ENCODE data around the gene RBM15. TPM values are rescaled to one million over a fixed set of nuclear protein-coding genes. Genes with fewer than 3 reads are reported as not detected.

RBM15 gene
- total and polyA plus RNA-seq, 5 experiments from 2014 or later, result 6.6 to 44.0 (median 11.0) TPM

DNA sequence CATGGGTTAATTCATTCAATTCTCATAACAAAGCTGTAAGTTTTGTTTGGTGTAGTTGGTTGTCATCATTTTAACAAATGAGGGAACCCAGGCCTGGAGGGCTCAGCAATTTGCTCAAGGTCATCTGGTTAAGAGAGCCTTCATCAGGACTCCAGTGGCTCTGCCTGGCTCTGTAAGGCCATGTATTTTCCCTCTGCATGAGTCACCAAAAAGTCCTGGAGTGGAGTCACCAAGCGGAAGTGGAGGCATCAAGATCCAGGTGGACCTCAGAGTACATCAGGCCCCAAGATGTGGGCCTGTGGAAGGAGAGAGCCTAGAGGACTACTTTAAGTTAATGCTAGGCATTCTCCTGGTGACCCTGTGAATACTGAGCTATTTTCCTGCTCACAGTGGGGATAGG, 30.0 kb upstream of the RBM15 start:
- ATAC-seq, result no peak
- no peaks in the 10 kb centered on the region for H3K9me3 Mint-ChIP-seq
- no peak overlapping the region for H3K4me3 Mint-ChIP-seq
- no peak for DNase-seq
- H3K27me3 Mint-ChIP-seq, result peaks cover 0 to 2% (median 0%) of the 10 kb centered on the region in 5 donors
- peaks cover 0 to 4% (median 2%) of the 10 kb centered on the region in 4 donors for H3K4me1 Mint-ChIP-seq
- H3K27ac Mint-ChIP-seq, result peak overlapping the region in 1 of 10 donors; percentile 17
- no peaks in the 10 kb centered on the region for H3K36me3 Mint-ChIP-seq
- POLR2A ChIA-PET, result interaction anchor here (0.9 to 2.2 kb wide), 2 partner anchors 102 to 107 kb away, joined by 3 to 12 read pairs; no protein-coding TSS in a partner anchor

DNA sequence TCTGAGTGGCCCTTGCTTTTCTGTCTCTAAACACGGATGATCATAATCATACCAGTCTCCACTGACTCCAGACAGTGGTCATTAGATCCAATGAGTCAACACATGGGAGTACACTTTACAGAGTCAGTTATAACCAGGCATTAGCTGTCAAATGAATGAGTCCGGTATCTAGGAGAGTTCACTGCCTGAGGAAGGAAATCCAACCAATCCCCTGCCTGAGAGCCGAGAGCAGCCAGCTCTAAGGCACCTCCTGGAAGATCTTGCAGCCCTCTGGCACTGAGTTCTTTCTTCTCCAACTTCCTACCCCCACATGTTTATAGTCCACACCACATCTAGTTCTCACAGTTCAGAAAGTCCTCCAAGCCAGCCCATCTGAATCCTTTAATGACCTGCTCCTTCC, 29.4 kb upstream of the RBM15 start:
- peaks cover 0 to 2% (median 0%) of the 10 kb centered on the region in 3 donors for H3K36me3 Mint-ChIP-seq
- DNase-seq (no peak), ATAC-seq (no peak)
- peak overlapping the region in 2 of 10 donors; percentile 35 to 38 for H3K27ac Mint-ChIP-seq
- no peak overlapping the region for H3K4me3 Mint-ChIP-seq
- H3K4me1 Mint-ChIP-seq, result peaks cover 0 to 4% (median 2%) of the 10 kb centered on the region in 4 donors
- no peaks in the 10 kb centered on the region for H3K9me3 Mint-ChIP-seq
- peaks cover 0 to 2% (median 0%) of the 10 kb centered on the region in 5 donors for H3K27me3 Mint-ChIP-seq
- POLR2A ChIA-PET, result interaction anchor here (0.9 to 2.2 kb wide), 3 partner anchors 101 to 108 kb away, joined by 3 to 12 read pairs (median 4); no protein-coding TSS in a partner anchor

DNA sequence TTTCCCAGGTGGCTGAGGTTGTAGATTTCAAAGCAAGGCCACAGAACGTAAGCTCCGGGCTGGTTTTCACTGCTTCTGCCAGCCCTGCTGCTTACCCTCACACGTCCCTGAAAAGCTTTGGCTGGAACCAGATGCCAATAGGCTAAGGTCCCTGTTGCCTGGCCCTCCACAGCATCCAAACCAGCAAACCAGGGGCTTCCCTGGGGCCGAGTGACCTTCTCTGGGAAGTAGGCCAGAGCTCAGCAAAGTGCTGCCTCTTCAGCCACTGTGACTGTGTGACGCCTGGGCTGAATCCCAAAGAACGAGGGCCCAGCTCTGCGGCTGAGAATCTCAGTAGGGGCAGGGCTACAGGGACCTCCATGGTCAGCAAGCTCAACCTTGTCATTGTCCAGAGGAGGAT, 28.9 kb upstream of the RBM15 start:
- no peak for ATAC-seq
- H3K27me3 Mint-ChIP-seq, result peaks cover 0 to 2% (median 0%) of the 10 kb centered on the region in 5 donors
- peaks cover 0 to 2% (median 0%) of the 10 kb centered on the region in 3 donors for H3K36me3 Mint-ChIP-seq

DNA sequence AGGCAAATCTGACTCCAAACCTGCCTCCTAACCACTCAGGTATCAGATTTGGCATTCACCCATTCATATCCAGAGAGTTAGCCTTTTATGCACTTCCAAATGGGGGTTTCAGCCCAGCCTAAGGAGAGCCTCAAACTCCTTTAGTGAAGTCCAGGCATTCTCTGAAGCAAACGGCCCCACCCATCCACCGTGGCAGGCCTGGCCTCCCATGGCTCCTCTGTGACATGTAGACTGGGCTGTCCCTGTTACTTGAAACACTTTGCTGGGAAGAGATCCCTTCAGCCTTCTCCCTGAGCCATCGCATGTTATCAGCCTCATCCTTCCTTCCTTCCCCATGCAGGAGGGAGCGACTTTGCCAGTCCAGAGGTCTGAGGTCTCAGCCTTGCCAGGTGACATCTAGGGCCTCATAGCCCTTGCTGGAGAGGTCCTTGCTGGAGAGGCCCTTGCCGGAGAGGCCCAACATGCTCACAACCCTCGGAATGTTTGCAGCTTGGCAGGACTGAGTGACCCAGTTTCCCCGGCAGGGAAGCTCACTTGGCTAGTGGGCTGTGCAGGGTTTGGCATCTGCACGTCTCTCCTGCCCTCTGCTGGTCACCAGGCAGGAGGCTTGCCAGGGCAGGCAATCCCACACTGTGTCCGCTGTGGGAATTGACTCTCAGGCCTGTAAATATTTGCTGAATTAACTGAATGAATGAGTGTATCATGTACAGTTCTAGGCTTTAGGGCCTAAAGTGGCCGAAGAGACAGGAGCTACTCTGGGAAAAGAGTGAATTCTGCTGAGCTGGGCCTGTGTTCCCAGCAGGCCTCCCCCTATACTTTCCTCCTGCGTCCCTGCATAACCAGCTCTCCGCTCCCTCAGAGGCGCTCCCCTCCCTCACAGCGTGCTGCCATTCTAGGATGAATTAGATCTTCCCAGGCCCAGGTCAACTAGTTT, 26.7 kb upstream of the RBM15 start:
- POLR2A ChIA-PET, result interaction anchor here (1.3 to 3.5 kb wide), 5 partner anchors 26 to 115 kb away, joined by 4 to 38 read pairs (median 6); partner anchors contain the start of gene KCNC4
- peak; percentile 99 to 100 for ATAC-seq
- DNase-seq, result peak; percentile 60 to 88 (median 72)
- H3K9me3 Mint-ChIP-seq, result no peaks in the 10 kb centered on the region
- peaks cover 0 to 2% (median 0%) of the 10 kb centered on the region in 5 donors for H3K27me3 Mint-ChIP-seq
- peaks cover 0 to 4% (median 2%) of the 10 kb centered on the region in 4 donors for H3K4me1 Mint-ChIP-seq
- H3K27ac Mint-ChIP-seq, result peak overlapping the region in 3 of 10 donors; percentile 27 to 52 (median 35)
- H3K4me3 Mint-ChIP-seq, result no peak overlapping the region
- H3K36me3 Mint-ChIP-seq, result peaks cover 0 to 2% (median 0%) of the 10 kb centered on the region in 3 donors

More for the DNA sequence above, 28.9 kb upstream of the RBM15 start:
- no peak for DNase-seq
- no peaks in the 10 kb centered on the region for H3K9me3 Mint-ChIP-seq
- POLR2A ChIA-PET, result interaction anchor here (0.6 to 2.2 kb wide), 4 partner anchors 101 to 108 kb away, joined by 3 to 12 read pairs (median 4); no protein-coding TSS in a partner anchor
- H3K4me3 Mint-ChIP-seq, result no peak overlapping the region
- H3K4me1 Mint-ChIP-seq, result peaks cover 0 to 4% (median 2%) of the 10 kb centered on the region in 4 donors
- peak overlapping the region in 1 of 10 donors; percentile 38 for H3K27ac Mint-ChIP-seq

DNA sequence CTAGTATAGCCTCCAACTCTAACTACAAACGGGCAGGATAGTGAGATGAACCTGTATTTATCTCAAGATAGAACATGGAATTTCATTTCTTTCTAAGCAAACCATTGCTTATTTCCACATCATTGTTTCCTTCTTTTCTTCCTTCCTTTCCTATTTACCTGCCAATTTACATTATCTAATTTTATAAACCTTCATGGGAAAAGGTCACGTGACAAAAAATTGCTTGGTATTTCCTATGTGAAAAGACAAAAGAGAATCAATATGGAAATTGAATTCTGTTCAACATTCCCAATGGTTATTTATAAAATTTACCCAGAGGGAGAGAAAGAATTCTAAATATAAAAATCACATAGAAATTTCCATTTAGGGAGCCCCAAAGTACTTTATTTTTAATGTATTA, 22.4 kb upstream of the RBM15 start:
- ATAC-seq, result no peak
- no peak for DNase-seq
- Mint-ChIP-seq H3K36me3 (peaks cover 0 to 2% (median 2%) of the 10 kb centered on the region in 3 donors), H3K4me3 (no peak overlapping the region), H3K9me3 (no peaks in the 10 kb centered on the region), H3K4me1 (peaks cover 0 to 4% (median 2%) of the 10 kb centered on the region in 4 donors), H3K27me3 (no peaks in the 10 kb centered on the region), H3K27ac (no peak overlapping the region)
- POLR2A ChIA-PET, result no interaction called here

DNA sequence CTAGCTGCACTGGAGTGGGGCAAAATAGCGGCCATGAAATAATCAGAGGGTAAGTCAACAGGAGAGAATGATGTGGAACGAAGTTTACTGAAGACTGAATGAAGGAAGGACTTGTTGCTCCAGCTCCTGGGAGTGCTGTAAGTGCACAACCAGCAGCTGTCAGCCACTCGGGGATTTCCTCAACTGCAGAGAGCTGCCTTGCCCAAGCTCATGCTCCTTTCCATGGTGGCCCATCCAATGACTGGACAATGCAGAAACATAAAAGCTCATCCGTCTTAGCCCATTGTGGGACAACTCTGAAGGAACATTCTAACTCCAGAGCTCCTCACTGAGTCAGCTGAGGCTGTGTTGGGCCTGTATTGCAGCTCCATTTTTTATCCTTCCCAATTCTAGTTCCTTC, 21.1 kb upstream of the RBM15 start:
- no peak for DNase-seq
- no peak for ATAC-seq
- H3K36me3 Mint-ChIP-seq, result peaks cover 0 to 2% (median 2%) of the 10 kb centered on the region in 3 donors
- H3K9me3 Mint-ChIP-seq, result no peaks in the 10 kb centered on the region
- no peaks in the 10 kb centered on the region for H3K27me3 Mint-ChIP-seq
- H3K4me3 Mint-ChIP-seq, result no peak overlapping the region
- POLR2A ChIA-PET, result no interaction called here
- no peak overlapping the region for H3K27ac Mint-ChIP-seq
- H3K4me1 Mint-ChIP-seq, result peaks cover 0 to 4% (median 0%) of the 10 kb centered on the region in 4 donors

DNA sequence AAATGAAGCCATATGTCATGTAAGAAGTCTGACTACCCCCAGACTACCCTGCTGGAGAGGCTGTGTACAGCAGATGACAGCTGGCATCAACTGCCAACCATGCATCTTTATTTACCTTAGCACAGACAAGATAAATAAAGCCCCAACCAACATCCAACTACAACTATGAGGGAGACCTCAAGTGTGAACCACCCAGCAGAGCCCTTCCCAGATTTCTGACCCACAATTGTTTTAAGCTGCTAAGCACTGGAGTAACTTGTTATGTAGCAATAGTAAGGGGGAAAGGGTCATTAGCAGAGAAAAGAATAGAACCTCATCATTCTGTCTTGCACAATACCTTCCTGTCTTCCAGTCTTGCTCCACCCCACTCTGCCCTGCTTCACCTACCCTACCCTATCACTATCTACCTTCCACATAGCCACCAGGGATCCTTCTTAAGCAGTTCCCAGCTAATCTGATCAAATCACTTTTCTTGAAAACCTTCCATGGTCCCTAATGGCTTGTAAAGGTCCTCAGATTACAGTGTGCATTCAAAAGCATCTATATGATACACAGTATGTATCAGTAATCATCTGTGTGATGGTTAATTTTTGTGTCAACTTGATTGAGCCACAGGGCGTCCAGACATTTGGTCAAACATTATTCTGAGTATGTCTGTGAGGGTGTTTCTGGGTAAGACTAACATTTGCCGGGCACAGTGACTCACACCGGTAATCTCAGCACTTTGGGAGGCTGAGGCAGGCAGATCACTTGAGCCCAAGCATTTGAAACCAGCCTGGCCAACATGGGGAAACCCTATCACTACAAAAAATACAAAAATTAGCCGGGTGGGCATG, 19.6 kb upstream of the RBM15 start:
- DNase-seq (no peak), ATAC-seq (no peak)
- no peaks in the 10 kb centered on the region for H3K9me3 Mint-ChIP-seq
- H3K27me3 Mint-ChIP-seq, result no peaks in the 10 kb centered on the region
- H3K27ac Mint-ChIP-seq, result no peak overlapping the region
- H3K4me3 Mint-ChIP-seq, result no peak overlapping the region
- peaks cover 0 to 2% (median 0%) of the 10 kb centered on the region in 4 donors for H3K4me1 Mint-ChIP-seq
- POLR2A ChIA-PET, result interaction anchor here (0.9 kb wide), 1 partner anchor 16 kb away, joined by 4 read pairs; no protein-coding TSS in a partner anchor
- peaks cover 0 to 2% (median 0%) of the 10 kb centered on the region in 3 donors for H3K36me3 Mint-ChIP-seq

DNA sequence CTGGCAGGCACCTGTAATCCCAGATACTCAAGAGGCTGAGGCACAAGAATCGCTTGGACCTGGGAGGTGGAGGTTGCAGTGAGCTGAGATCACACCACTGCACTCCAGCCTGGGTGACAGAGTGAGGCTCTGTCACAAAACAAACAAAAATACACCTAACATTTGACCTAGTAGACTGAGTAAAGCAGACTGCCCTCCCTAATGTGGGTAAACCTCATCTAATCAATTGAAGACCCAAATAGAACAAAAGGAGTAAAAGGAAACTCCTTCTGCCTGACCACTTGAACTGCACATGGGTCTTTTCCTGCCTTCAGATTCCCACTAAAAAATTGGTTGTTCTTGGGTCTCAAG, 19.0 kb upstream of the RBM15 start:
- no peak for DNase-seq
- Mint-ChIP-seq H3K27ac (no peak overlapping the region), H3K4me3 (no peak overlapping the region), H3K36me3 (peaks cover 0 to 2% (median 0%) of the 10 kb centered on the region in 3 donors), H3K4me1 (peaks cover 0 to 2% (median 0%) of the 10 kb centered on the region in 4 donors), H3K27me3 (no peaks in the 10 kb centered on the region), H3K9me3 (no peaks in the 10 kb centered on the region)
- POLR2A ChIA-PET, result no interaction called here
- no peak for ATAC-seq

DNA sequence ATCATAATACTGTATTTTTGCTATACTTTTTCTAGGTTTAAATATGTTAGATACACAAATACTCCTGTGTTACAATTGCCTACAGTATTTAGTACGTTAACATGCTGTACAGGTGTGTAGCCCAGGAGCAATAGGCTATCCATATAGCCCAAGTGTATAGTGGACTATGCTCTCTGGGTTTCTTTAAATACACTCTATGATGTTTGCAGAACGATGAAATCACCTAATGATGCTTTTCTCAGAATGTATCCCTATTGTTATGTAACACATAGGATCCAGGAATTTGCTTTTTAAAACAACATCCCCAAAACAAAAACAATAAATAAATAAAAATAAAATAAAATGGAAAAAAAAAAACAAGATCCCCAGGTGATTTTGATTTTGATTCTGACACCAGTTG, 18.1 kb upstream of the RBM15 start:
- peaks cover 0 to 2% (median 0%) of the 10 kb centered on the region in 3 donors for H3K36me3 Mint-ChIP-seq
- H3K4me3 Mint-ChIP-seq, result no peak overlapping the region
- POLR2A ChIA-PET, result no interaction called here
- DNase-seq, result no peak
- H3K27ac Mint-ChIP-seq, result no peak overlapping the region
- no peaks in the 10 kb centered on the region for H3K27me3 Mint-ChIP-seq
- ATAC-seq, result no peak
- H3K4me1 Mint-ChIP-seq, result peaks cover 0 to 2% (median 0%) of the 10 kb centered on the region in 4 donors
- no peaks in the 10 kb centered on the region for H3K9me3 Mint-ChIP-seq

DNA sequence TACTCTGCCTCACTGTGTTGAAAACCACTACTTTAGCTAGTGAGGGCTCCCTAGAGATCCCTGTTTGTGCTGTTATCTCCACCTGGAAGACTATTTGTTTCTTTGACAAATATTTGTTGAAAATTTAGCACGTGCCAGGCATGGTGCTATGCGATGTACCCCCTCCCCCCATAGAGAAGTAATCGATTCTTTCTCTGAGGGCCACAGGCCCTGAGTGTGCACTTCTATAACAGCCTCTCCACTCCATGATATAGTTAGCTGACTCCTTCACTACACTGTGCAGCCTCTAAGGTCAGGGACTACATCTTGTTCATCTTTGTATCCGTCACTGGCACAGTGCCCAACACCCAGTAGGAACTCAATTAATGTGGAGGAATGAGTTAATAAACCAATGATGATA, 17.3 kb upstream of the RBM15 start:
- Mint-ChIP-seq H3K27me3 (no peaks in the 10 kb centered on the region), H3K4me1 (peaks cover 0 to 2% (median 0%) of the 10 kb centered on the region in 4 donors), H3K36me3 (peaks cover 0 to 2% (median 0%) of the 10 kb centered on the region in 3 donors), H3K4me3 (no peak overlapping the region), H3K27ac (no peak overlapping the region), H3K9me3 (no peaks in the 10 kb centered on the region)
- POLR2A ChIA-PET, result no interaction called here
- DNase-seq (no peak), ATAC-seq (no peak)

DNA sequence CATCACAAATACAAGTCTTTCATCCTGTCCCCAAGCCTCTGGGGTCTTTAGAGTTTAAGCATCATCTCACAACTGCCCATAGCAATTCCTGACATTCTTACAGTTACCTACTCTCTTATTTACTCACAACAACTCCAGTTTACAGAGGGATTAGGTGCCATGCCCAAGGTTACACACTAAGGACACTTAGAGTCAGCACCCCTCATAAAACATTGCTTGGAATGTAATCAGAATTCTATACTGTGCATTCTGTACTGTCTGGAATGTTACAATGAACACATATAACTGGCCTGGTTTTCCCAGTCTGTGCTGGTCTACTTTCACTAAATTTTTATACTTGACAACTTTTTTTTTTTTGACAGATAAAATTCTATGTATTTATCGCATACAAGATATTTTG, 14.5 kb upstream of the RBM15 start:
- H3K36me3 Mint-ChIP-seq, result peaks cover 0 to under 1% (median 0%) of the 10 kb centered on the region in 3 donors
- H3K27ac Mint-ChIP-seq, result no peak overlapping the region
- DNase-seq, result no peak
- no peak for ATAC-seq
- H3K9me3 Mint-ChIP-seq, result no peaks in the 10 kb centered on the region
- peaks cover 0 to 2% (median 0%) of the 10 kb centered on the region in 4 donors for H3K4me1 Mint-ChIP-seq
- H3K27me3 Mint-ChIP-seq, result no peaks in the 10 kb centered on the region
- POLR2A ChIA-PET, result interaction anchor here (0.8 kb wide), 1 partner anchor 14 kb away, joined by 3 read pairs; the partner anchor contains the start of gene RBM15
- no peak overlapping the region for H3K4me3 Mint-ChIP-seq

DNA sequence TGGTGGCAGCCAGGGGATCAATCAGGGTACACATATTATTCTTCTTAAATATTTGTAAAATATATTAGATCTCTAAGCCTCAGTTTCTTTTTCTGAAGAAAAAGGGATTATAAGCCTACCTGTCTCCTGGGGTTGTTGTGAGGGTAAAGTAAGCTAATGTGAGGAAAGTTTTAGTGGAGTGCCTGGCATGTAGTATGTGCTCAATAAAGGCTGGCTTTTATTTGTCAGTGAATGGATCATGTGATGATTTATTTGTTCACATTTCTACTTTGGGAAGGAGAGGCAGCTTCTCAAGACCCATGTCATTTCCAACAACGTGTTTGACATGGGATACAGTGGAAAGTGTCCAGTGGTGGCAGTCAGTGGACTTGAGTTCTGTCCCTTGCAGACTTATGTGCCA, 12.4 kb upstream of the RBM15 start:
- no peak for DNase-seq
- Mint-ChIP-seq H3K4me3 (no peak overlapping the region), H3K9me3 (no peaks in the 10 kb centered on the region), H3K27me3 (no peaks in the 10 kb centered on the region), H3K27ac (no peak overlapping the region), H3K4me1 (peaks cover 0 to 2% (median 0%) of the 10 kb centered on the region in 4 donors), H3K36me3 (peaks cover 0 to 3% (median 0%) of the 10 kb centered on the region in 3 donors)
- POLR2A ChIA-PET, result no interaction called here
- ATAC-seq, result no peak
